HG03280 (cell line): ENCODE measurements around the gene MAN2A1.

Experiments used
- ATAC-seq: cut with Tn5 transposase; IDR thresholded peaks from one replicate; pipeline ENCODE4 v1.9.1; 2021; ENCODE audit warnings: mild to moderate bottlenecking, moderate library complexity; ENCODE audit not compliant: unreplicated experiment

The MAN2A1 gene

GRCh38 chr5:109689740-109690241 is at the start of gene MAN2A1:
TSS of gene MAN2A1 (plus strand) at chr5:109689927. CDS start at chr5:109690418, 491 bp downstream.
- peak; percentile 56 for ATAC-seq

GRCh38 chr5:109640976-109641375 is 48.8 kb upstream of the MAN2A1 start:
- ATAC-seq: no peak

- ATAC-seq: no peak
These were observed 45.9 kb upstream of the MAN2A1 start for GRCh38 chr5:109643791-109644350.

GRCh38 chr5:109644829-109645228 is 44.9 kb upstream of the MAN2A1 start:
- ATAC-seq: no peak

- ATAC-seq: no peak
These were observed 44.0 kb upstream of the MAN2A1 start for GRCh38 chr5:109645707-109646192.

- ATAC-seq: no peak
These were observed 40.4 kb upstream of the MAN2A1 start for GRCh38 chr5:109649318-109649717.

- no peak for ATAC-seq
These were observed 39.2 kb upstream of the MAN2A1 start for GRCh38 chr5:109650493-109650892.

GRCh38 chr5:109652096-109652495 is 37.6 kb upstream of the MAN2A1 start:
- ATAC-seq: no peak

GRCh38 chr5:109653042-109653441 is 36.7 kb upstream of the MAN2A1 start:
- no peak for ATAC-seq

- ATAC-seq: no peak
These were observed 36.0 kb upstream of the MAN2A1 start for GRCh38 chr5:109653561-109654239.

- ATAC-seq: no peak
These were observed 35.3 kb upstream of the MAN2A1 start for GRCh38 chr5:109654455-109654854.

- no peak for ATAC-seq
These were observed 33.9 kb upstream of the MAN2A1 start for GRCh38 chr5:109655841-109656240.

- ATAC-seq: no peak
These were observed 32.9 kb upstream of the MAN2A1 start for GRCh38 chr5:109656829-109657228.

GRCh38 chr5:109659901-109660300 is 29.8 kb upstream of the MAN2A1 start:
- no peak for ATAC-seq

GRCh38 chr5:109660301-109660700 is 29.4 kb upstream of the MAN2A1 start:
- no peak for ATAC-seq

GRCh38 chr5:109668237-109668636 is 21.5 kb upstream of the MAN2A1 start:
- ATAC-seq: no peak

GRCh38 chr5:109668668-109669422 is 20.9 kb upstream of the MAN2A1 start:
- ATAC-seq: peak; percentile 58

GRCh38 chr5:109669991-109670706 is 19.6 kb upstream of the MAN2A1 start:
- no peak for ATAC-seq

- ATAC-seq: no peak
These were observed 18.6 kb upstream of the MAN2A1 start for GRCh38 chr5:109671136-109671535.

- no peak for ATAC-seq
These were observed 15.1 kb upstream of the MAN2A1 start for GRCh38 chr5:109674596-109674995.

- no peak for ATAC-seq
These were observed 12.8 kb upstream of the MAN2A1 start for GRCh38 chr5:109676920-109677319.
